Astrocyte of the spinal cord (primary cell): Measurements from ENCODE around the gene HOTAIR.

Source experiments
- DNase-seq: peaks from one replicate; pipeline ENCODE4 v3.0.0; 2011; ENCODE audit warnings: low read depth, low spot score
- H3K4me3 ChIP-seq: 2 replicates; pipeline ENCODE4 v1.5.1; 2011; ENCODE audit warnings: low read depth, mild to moderate bottlenecking, low read length, moderate library complexity
- CTCF ChIP-seq: IDR thresholded peaks from 2 replicates; pipeline ENCODE4 v1.5.1; 2012; ENCODE audit warnings: low read depth, mild to moderate bottlenecking, low read length, inconsistent platforms
- in situ Hi-C: cut with HindIII; loops from 2 replicates; pipeline ENCODE4 v1.10.0; 2017; ENCODE audit warnings: low sequenced_read_pairs

The HOTAIR gene

DNA sequence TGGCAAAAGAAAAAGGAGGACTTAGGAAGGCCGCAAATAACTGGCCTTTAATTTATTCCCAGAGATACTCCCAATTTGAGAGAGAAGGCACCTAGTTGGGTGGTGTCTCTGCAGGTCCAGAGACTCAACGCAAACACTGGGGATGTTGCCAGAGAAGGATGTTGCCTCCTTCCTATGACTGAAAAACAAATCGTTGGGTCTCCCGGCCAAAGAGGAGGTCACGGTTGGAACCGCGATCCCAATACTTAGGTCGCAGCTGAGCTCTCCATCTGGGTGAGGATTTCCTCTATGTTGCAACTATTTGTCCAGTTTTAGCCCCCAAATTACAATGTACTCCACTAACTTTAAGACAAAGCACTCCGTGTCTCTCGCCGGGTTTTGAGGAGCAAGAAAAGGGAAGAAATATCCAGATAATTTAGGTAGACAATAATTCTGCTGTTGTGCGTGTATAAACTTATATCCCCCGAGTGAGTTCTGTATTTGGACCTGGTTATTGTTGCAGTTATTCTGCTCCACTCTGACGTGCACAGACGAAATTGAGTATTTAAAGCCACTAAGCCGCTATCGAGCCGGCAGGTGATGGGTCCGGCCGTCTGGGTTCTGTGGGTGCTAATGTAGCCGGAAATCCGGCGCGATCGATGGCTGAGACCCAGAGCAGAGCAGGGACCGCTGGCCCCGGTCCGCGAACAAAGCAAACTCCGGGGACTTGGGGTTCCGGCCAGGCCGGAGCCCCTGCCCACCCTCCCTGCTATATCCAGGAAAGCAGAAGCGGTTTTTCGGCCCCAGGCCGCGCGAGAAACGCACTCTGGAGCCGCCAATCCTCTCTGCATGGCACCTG, 14.3 kb downstream of the HOTAIR start:
- no peak for DNase-seq
- no peak for TF ChIP-seq CTCF
- in situ Hi-C loops: no loop called here
- no peak overlapping the region for H3K4me3 ChIP-seq

GRCh38 chr12:53959314-53959713, 15.4 kb downstream of the HOTAIR start:
- in situ Hi-C loops: no loop called here
- TF ChIP-seq CTCF: no peak
- H3K4me3 ChIP-seq: no peak overlapping the region
- no peak for DNase-seq

- no peak overlapping the region for H3K4me3 ChIP-seq
- no peak for TF ChIP-seq CTCF
- no peak for DNase-seq
- in situ Hi-C loops: no loop called here
These were observed 16.6 kb downstream of the HOTAIR start for GRCh38 chr12:53958128-53958527.

- in situ Hi-C loops: no loop called here
- no peak for TF ChIP-seq CTCF
- H3K4me3 ChIP-seq: no peak overlapping the region
- DNase-seq: no peak
These were observed 17.7 kb downstream of the HOTAIR start for GRCh38 chr12:53956914-53957536.

DNA sequence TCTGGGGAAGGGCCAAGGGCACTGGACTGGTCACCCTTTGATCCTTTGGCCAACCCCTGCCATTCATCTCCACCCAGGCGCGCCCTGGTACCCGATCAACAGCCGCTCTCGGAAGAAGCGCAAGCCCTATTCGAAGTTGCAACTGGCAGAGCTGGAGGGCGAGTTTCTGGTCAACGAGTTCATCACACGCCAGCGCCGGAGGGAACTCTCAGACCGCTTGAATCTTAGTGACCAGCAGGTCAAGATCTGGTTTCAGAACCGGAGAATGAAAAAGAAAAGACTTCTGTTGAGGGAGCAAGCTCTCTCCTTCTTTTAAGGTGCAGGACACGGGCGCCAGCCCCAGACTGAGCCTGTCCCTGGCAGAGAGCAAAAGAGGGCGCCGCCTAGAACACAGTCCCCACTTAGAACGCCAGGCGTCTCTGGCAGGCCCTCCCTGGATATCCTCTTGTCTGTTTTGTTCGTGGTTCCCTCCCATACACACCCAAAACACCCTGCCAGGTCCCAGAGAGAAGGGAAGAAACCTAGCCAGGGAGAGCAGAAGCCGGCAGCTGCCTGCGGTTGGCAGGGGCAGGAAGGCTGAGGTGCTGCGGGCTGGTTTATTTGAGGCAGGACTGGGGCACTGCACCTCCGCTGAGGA, 18.4 kb downstream of the HOTAIR start:
- no peak overlapping the region for H3K4me3 ChIP-seq
- in situ Hi-C loops: no loop called here
- no peak for DNase-seq
- TF ChIP-seq CTCF: no peak

DNA sequence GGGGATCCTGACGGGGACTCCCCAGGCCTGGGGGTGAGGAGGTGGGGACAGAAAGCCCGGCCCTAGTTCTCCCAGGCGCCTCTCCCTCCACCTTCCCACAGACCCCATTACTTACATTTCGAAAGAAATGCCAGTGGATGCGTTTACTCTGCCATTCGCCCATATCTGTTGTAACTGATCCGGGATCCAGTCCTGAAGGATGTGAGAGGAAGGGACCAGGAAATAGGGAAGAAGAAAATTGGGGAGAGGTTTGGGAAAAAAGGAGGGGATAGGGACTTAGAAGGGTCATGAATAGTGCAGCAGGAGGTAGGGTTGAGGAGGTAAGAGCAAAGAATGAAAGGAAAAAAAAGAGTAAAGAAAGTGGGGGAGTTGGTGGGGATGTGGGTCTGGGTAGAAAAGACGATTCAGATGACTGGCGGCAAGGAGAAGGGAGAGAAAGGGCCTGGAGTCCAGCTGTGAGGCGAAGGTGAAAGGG, 18.9 kb downstream of the HOTAIR start:
- no peak for TF ChIP-seq CTCF
- no peak for DNase-seq
- H3K4me3 ChIP-seq: no peak overlapping the region
- in situ Hi-C loops: no loop called here
